HG03571 (cell line): ENCODE measurements around the gene TMEM131L.
"Not testable (repeated sequence)": the region's sequence is repeated elsewhere in the genome, so short reads cannot be mapped to it uniquely, and the experiment has no call there.

Experiments
- ATAC-seq: cut with Tn5 transposase; IDR thresholded peaks from one replicate; pipeline ENCODE4 v1.9.1; 2021; ENCODE audit not compliant: unreplicated experiment

The TMEM131L gene

DNA sequence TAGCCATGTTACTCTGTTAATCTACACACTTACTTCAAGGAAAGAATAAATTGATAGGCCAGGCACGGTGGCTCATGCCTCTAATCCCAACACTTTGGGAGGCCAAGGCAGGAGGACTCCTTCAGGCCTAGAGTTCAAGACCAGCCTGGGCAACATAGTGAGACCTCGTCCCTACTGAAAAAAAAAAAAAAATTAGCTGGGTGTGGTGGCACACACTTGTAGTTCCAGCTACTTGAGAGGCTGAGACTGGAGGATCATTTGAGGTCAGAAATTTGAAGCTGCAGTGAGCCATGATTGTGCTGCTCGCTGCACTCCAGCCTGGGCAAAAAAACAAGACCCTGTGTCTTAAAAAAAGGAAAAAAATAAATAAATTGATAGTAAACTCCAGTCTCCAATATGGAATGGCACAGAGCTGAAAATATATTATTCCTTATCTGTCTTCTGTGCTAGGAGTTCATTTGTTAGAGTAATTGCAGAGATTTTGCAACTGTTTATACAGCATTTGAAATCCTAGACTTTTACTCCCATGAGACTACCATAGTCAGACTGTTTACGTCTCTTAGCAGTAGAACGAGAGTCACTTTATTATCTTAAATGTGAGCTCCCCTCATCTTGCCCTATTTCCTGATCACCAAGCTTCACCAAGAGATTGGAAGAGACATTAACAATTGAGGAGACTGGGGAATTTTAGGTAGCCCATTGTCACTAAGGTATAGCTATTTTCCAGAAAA, 18.8 kb upstream of the TMEM131L start:
- no peak for ATAC-seq

DNA sequence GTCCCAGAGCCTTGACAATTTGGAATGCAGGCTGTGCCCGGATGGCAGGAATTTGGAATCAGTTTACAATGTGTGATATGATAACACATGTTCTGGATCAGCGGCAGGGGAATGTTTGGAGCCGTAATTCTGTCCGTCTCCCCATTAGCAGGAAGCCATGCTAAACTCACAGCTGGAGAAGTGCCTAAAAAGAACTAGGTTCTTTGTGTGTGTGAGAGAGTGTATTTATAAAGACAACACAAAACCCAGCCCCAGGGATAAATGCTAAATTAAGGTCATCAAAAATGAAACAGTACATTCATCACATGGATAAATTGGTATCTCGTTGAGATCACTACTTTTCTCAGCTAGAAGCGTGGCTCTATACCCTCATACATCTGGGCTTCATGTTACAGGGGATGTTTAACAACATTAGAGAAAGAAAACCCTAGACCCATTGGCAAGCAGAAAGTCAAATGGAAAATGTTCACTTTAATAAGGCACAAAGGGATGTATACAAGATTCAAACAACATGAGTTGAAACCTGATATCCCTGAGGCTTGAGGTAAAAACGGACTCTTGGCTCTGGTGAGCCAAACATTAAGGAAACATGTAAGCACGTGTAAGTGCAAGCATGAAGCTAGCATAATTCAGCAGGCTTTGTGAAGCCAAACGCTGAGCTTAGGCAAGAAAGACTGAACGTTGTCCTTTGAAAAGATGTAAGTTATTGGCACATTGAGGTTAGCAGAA, 18.0 kb upstream of the TMEM131L start:
- no peak for ATAC-seq

DNA sequence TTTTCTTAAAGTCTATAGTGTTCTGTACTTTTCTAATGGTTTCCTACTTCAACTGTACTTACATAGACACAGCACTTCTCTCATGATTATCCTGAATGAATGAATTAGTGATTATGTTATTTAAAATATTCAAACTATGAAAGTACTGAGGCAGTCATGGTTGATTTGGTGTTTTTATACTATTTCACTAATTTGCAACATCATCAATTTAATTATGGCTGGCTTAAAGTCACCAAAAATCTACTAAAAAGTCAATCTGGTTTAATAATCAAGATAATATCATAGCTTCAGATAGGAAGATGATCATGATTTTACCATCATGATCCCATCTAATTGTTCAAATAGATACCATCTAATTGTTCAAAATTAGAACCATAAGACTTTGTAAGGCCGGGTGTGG, 16.8 kb upstream of the TMEM131L start:
- no peak for ATAC-seq

DNA sequence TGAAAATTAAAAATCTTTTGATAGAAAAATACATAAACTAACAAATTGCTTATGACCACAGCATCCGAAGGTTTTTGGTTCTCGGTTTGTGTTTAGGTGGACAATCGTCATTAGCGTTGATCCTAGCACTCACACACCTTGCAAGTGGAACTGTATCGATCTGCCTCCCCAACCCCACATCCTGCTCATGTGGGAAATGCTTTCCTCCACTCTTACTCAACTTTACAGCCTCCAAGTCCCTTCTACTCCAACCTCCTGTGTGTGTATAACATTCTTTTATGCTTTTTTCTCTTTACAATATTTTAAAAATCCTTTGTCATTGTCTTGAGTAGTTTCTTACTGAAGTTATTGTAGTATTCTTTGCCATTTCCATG, 15.6 kb upstream of the TMEM131L start:
- no peak for ATAC-seq

DNA sequence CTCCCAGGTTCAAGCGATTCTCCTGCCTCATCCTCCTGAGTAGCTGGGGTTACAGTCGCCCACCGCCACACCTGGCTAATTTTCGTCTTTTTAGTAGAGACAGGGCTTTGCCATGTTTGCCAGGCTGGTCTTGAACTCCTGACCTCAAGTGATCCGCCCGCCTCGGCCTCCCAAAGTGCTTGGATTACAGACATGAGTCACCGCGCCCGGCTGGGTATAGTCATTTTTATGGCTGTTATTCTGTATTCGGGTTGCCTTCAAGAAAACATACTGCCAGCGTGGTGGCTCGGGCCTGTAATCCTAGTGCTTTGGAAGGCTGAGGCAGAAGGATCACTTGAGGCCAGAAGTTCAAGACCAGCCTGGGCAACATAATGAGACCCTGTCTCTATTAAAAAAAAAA, 15.0 kb upstream of the TMEM131L start:
- not testable (repeated sequence) for ATAC-seq

DNA sequence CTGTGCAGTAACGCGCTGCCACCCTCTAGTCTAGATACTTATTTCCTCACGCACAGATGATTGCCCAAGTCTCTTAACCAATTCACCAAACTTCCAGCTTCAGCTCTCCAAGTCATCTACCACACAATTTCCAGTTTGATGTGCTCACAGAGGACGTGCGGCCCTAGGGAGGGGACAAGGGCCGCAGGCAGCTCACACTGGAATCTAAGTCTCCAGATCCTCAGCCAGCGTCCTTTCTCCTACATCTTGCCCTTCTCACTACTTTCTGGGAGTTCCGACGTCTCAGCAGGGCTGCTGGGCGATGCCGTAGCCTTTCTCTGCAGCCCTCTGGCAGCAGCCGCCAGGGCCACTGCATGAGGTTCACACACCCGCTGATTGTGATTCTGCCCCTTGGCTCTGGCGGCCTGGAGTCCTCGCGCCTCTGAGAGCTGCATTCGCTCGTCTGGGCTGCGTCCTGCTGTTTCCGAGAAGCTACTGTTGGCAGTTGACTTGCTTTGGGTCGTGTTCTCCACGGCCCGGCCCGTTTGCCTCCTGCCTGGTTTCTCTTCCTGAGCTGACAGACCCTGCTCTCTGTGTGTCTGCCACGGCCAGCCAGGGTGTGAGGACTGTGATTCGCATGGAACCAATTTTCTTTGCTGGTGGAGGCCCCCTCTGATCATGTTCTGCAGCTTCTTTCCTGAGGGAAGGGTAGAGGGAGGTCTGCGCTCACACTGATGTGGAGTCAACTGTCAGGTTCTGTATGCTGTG, 14.1 kb upstream of the TMEM131L start:
- ATAC-seq: no peak

DNA sequence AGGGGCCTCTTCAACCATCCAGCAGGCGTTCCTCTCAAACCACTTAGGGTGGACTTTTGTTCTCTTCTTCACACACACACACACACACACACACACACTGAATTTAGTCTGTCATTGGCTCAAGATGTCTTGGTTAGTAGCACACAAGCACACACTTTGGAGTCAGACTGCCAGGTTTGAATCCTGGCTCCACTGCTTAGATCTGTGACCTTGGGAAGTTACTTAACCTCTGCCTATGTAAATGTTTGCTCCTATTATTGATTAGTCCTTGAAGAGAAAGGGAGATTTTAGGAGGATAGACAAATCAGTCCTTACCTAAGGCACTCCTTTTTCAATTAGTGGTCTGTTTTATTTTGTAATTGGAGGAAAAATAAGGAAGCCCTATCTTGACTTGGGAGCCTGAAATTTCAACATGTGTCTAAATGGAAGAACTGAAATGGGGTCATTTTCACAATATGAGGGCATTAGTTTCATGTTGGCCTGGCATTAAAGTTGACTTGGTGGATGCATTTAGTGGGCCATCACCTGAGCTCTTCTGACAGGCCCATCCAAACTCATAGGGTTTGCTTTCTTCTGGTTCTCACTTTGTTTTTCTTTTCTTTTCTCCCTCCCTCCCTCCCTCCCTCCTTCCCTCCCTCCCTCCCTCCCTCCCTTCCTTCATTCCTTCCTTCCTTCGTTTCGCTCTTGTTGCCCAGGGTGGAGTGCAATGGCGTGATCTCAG, 13.3 kb upstream of the TMEM131L start:
- no peak for ATAC-seq

DNA sequence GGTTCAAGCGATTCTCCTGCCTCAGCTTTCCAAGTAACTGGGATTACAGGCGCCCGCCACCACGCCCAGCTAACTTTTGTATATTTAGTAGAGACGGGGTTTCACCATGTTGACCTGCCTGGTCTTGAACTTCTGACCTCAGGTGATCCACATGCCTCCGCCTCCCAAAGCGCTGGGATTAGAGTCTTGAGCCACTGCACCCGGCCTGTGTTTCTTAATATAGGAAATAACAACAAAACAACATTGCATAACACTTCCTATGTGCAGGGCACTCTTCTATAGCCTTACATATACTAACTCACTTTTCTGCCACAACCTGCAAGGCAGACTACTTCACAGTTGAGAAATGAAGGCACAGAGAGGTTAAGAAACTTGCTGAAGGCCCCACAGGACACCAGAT, 12.8 kb upstream of the TMEM131L start:
- no peak for ATAC-seq

DNA sequence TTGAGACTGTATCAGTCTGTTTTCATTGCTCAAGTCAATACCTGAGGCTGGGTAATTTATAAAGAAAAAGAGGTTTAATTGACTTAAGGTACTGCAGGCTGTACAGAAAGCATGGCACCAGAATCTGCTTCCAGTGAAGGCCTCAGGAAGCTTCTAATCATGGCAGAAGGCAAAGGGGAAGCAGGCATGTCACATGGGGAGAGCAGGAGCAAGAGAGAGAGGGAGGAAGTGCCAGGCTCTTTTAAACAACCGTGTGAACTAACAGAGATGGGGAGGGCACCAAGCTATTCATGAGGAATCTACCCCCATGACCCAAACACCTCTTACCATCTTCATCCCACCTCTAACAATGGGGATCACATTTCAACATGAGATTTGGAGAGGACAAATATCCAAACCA, 7.2 kb upstream of the TMEM131L start:
- ATAC-seq: no peak

- ATAC-seq: not testable (repeated sequence)
These were observed 4.6 kb upstream of the TMEM131L start for GRCh38 chr4:153461549-153461948.

DNA sequence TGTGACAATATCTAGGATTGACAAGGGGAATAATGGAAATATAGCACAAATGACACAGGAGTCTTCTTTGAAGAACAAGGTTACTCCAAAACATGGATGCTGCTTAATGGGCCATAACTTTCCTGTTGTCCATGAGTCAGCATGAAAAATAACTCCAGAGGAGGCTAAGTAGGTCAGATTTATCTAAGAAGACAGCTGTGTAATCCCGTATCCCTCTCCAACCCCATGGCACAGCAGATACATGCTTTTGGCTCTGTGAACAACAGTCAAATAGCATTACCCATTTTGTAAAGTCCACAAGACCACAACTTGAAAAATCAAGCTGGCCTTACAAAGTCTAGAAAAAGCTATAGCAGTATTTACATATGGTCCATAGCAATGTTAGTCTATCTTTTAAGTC, 2.1 kb upstream of the TMEM131L start:
- ATAC-seq: no peak

DNA sequence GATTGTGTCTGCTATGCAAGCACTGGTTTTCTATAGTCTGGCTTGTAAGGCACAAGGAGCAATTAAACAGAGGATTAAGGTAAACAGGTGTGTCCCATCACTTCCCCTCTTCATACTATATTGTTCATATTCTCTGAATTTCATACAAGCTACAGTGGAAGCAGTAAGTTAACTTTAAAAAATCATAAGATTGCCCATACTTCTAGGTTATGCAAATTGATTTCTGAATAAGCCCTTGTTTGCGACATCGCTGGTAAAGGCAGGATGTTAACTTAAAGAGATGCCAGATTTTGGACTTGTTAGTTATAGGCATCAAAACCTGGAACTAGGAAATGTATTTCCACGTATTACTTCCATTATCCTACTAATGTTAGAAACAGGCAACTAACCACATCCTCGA, 1.0 kb upstream of the TMEM131L start:
- ATAC-seq: no peak

DNA sequence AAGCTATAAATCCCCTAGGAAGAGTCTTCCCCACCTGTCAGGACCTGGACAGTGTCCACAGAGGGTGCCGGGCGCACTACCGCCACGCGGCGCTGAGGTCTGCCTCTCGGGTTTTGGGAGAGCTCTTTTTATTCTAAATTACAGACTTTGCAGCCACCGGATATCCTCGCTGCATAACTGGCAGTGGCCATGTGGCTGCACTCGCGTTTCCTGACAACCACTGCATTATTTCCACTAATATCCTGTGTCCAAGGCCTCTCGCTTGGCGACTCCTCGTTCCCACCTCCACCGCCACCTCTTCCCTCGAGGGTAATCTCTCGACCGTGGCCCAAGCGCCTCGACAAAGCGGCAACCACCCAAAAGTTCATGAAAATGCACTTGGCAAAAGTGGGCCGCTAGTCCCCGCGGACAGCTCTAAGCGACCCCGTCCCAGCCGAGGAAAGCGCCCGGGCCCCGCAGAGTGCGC, 512 bp upstream of the TMEM131L start:
- ATAC-seq: no peak

DNA sequence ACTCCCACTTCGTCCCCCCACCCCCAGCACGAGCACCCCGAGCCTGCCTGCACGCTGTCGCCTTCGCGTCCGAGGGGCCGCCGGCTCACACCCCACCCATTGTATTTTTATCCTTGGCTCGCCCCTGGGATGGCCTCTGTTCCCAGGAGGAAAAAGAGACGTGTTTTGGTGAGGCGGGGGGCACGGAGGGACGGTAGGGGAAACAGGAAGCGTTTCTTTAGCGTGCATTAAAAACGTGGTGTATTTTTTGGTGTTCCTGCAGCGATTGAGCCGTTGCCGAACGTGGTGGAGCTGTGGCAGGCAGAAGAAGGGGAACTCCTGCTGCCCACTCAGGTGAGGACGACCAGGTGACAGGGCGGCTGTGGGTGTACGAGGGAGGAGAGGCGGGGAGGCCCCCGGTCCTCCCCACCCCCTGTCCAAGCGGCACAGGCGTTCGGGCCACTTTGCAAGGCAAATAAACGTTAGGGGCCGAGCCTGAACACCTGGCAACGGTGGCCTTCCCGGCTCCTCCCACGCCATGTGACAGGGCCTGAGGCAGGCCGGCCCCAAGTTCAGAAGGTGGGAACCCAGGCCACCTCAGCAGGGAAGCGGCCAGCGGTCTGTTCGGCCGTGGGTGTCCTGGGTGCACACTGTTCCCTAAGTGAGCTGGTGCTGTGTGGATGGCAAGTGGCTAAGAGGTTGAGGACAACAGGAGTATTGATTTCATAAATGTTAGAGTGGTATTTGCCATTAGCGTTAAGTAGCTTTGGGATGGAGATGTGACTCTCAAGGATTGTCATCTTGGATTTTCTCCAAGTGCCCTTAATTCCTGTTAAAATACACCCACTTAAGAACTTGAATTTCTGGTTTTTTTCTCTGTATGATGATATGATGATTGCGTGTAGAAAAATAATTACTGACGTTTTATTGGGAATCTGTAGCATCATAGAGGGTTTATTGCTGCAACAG, 1.1 kb downstream of the TMEM131L start:
- peak; percentile 52 for ATAC-seq

DNA sequence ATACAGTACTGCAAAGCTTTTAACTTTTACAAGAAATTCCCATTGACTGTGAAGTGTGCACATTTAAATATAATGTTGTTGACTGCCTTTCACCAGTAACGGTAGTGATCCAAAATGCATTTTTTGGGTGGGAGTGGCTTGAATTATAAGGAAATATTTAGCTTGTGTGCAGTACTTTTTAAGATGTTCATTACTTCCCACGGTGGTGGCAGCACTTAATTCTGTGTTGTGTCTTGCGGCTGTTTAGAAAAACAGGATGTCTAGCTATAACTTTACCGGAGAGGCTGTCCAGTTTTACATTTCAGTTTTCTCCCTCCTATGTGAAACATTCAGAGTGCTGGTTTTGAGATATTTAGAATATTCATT, 1.7 kb downstream of the TMEM131L start:
- ATAC-seq: no peak

- ATAC-seq: peak; percentile 24
These were observed 2.4 kb downstream of the TMEM131L start for GRCh38 chr4:153468587-153468986.

- no peak for ATAC-seq
These were observed 2.9 kb downstream of the TMEM131L start for GRCh38 chr4:153469031-153469430.

DNA sequence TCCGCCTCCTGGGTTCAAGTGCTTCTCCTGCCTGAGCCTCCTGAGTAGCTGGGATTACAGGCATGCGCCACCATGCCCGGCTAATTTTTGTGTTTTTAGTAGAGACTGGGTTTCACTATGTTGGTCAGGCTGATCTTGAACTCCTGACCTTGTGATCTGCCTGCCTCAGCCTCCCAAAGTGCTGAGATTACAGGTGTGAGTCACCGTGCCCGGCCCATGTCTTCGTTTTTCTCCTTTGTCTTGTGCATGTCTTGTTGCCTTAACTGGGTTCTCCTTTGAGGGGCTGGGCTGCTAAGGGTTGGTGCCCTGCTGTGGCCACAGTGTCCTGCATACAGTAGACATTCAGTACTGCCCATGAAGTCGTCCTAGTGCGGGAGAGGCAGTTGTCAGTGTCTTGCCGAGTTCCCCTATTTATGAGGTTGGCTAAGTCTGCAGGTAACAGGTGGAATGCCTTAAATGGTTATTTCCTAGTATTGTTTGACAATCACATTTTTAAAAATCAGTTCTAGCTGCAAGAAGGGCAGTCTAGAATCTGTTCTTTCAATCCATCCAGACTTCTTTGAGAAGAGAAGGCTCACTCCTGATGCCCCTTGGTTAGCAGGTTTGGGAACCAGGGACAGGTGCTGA, 5.0 kb downstream of the TMEM131L start:
- not testable (repeated sequence) for ATAC-seq

DNA sequence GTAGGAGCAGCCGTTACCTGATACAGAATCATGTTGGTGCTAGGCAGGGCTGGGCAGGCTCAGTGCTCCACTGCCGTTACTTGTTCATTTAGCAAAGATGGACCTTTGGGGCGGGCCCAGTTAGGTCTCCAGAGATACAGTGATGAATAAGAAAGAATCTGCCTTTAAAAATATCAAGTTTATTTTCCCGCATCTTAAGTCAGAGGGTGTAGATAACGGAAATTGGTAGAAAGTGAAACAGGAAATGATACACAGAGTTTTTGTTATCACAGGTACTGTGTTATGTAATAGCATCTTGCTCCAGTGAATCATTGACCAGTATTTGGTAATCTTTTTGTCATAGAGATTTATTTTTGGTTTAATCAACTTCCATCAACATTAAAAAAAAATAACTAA, 5.5 kb downstream of the TMEM131L start:
- peak; percentile 31 for ATAC-seq
